Gastroesophageal sphincter (tissue), 3 donors: Measurements from ENCODE around the gene IRS2.

Source experiments
- EP300 ChIP-seq: sonication (generic); formaldehyde crosslinking; IDR thresholded peaks from one replicate; pipeline ENCODE4 v1.6.1; 2017; ENCODE audit warnings: antibody characterized with exemption, mild to moderate bottlenecking
- POLR2A ChIP-seq, 2 donors: fragments of 450-650 bp; IDR thresholded peaks; one replicate each; pipeline ENCODE4 v1.6.1; 2017; ENCODE audit warnings: antibody characterized with exemption in 2 of 2, mild to moderate bottlenecking in 2 of 2, moderate library complexity in 1 of 2
- TF ChIP-seq, protein P1 (sequence below), 4 experiments: fragments of 200-600 bp in 2 of 4; fragments of 450-650 bp in 2 of 4; sonication (generic) in 1 of 4; IDR thresholded peaks; one replicate each; pipeline ENCODE4 v1.5.1; 2017 to 2019; ENCODE audit warnings: antibody characterized with exemption in 4 of 4, mild to moderate bottlenecking in 2 of 4, moderate library complexity in 2 of 4

DNA sequence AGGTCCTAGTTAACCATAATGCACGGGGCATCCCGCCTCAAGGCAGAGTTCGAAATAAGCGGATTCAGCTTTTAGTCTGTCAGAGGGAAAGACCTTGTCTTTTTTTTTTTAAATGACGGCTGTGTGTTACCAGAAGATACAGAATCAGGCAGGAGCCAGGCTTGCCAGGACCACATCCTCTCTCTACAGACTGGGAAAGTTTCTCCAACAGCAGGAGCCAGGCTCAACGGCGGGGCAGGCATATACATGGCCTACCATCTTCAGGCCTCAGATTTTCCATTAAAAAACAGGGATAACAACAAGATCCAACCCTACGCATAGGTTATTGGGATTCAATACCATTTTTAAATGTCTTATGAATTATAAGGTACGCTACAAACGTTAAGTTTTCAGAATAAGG lies 17.8 kb downstream of the IRS2 start:
- TF ChIP-seq, protein P1, sequence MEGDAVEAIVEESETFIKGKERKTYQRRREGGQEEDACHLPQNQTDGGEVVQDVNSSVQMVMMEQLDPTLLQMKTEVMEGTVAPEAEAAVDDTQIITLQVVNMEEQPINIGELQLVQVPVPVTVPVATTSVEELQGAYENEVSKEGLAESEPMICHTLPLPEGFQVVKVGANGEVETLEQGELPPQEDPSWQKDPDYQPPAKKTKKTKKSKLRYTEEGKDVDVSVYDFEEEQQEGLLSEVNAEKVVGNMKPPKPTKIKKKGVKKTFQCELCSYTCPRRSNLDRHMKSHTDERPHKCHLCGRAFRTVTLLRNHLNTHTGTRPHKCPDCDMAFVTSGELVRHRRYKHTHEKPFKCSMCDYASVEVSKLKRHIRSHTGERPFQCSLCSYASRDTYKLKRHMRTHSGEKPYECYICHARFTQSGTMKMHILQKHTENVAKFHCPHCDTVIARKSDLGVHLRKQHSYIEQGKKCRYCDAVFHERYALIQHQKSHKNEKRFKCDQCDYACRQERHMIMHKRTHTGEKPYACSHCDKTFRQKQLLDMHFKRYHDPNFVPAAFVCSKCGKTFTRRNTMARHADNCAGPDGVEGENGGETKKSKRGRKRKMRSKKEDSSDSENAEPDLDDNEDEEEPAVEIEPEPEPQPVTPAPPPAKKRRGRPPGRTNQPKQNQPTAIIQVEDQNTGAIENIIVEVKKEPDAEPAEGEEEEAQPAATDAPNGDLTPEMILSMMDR (IDR thresholded peaks at IDR 0.05): no peak
- TF ChIP-seq EP300 (no peak), POLR2A (IDR thresholded peaks at IDR 0.05) (no peak)
